T-cell (primary cell): Measurements from ENCODE around the gene VMP1. TPM values are rescaled to one million over a fixed set of nuclear protein-coding genes. Genes with fewer than 3 reads are reported as not detected.
A peak's percentile ranks its signal among the peaks of the same experiment; 100 is the strongest.
"Not testable (repeated sequence)": the region's sequence is repeated elsewhere in the genome, so short reads cannot be mapped to it uniquely, and the experiment has no call there.

Source experiments
- ATAC-seq, 4 experiments: fragments of 200-7000 bp in 3 of 4; fragments of 150-1000 bp in 1 of 4; cut with Tn5 transposase; replicated peaks in 1 of 4; 1 replicate in 3 of 4; 2 replicates in 1 of 4; pipeline ENCODE4 v1.10.0; 2021; ENCODE audit warnings: moderate library complexity in 3 of 4, mild to moderate bottlenecking in 2 of 4, moderate number of reproducible peaks in 1 of 4
- CTCF ChIA-PET, 2 donors: fragments of 300-600 bp; sonication (Branson Sonifier 250); formaldehyde crosslinking; loops; one replicate each; lab custom pipeline; 2022; ENCODE audit warnings: antibody characterized with exemption in 2 of 2; lab: Charles Lee
- POLR2A ChIA-PET, 2 donors: fragments of 300-600 bp; sonication (Branson Sonifier 250); formaldehyde crosslinking; loops; one replicate each; lab custom pipeline; 2022; ENCODE audit warnings: antibody characterized with exemption in 2 of 2; lab: Charles Lee
- DNase-seq, 35 experiments: peaks; one replicate each; pipeline versions ENCODE4 v3.0.0 to v3.0.0-alpha.2; 2013 to 2023
- H3K27ac ChIP-seq: one replicate; pipeline ENCODE4 v1.5.1; 2013; ENCODE audit warnings: low read length
- H3K27me3 ChIP-seq, 2 experiments: replicated peaks in 1 of 2; 1 replicate in 1 of 2; 2 replicates in 1 of 2; pipeline versions ENCODE4 v1.6.1 to v1.7.0; 2013; ENCODE audit warnings: low read length in 1 of 2, mixed read lengths in 1 of 2; ENCODE audit not compliant: control insufficient read depth in 2 of 2, insufficient read depth in 2 of 2; ENCODE audit errors: extremely low read depth in 1 of 2
- H3K36me3 ChIP-seq, 2 donors: 1 replicate in 1 of 2; 2 replicates in 1 of 2; pipeline versions ENCODE4 v1.6.1 to v1.7.0; 2013; ENCODE audit warnings: low read length in 1 of 2; ENCODE audit not compliant: control insufficient read depth in 2 of 2, insufficient read depth in 1 of 2; ENCODE audit errors: extremely low read depth in 1 of 2
- H3K4me1 ChIP-seq, 2 experiments: 1 replicate in 1 of 2; 2 replicates in 1 of 2; pipeline versions ENCODE4 v1.6.1 to v1.7.0; 2013; ENCODE audit warnings: low read length in 2 of 2, mixed read lengths in 1 of 2; ENCODE audit not compliant: insufficient read depth in 2 of 2, control insufficient read depth in 1 of 2; ENCODE audit errors: extremely low read depth in 1 of 2
- H3K4me3 ChIP-seq, 2 donors: 1 replicate in 1 of 2; 2 replicates in 1 of 2; pipeline versions ENCODE4 v1.5.1 to v1.7.0; 2013; ENCODE audit warnings: mild to moderate bottlenecking in 2 of 2, low read length in 1 of 2, moderate library complexity in 1 of 2; ENCODE audit not compliant: control insufficient read depth in 1 of 2; ENCODE audit errors: extremely low read depth in 1 of 2
- H3K9me3 ChIP-seq: 2 replicates; pipeline ENCODE4 v1.7.0; 2013
- H3K27ac Mint-ChIP-seq, 2 donors: one replicate each; pipeline ENCODE4 v1.8.0; 2020 to 2021; ENCODE audit warnings: mild to moderate bottlenecking in 2 of 2, mixed read lengths in 2 of 2
- H3K27me3 Mint-ChIP-seq, 2 donors: one replicate each; pipeline ENCODE4 v1.8.0; 2021 to 2022; ENCODE audit warnings: mixed read lengths in 2 of 2
- H3K36me3 Mint-ChIP-seq: one replicate; pipeline ENCODE4 v1.8.0; 2021; ENCODE audit warnings: mixed read lengths
- H3K4me1 Mint-ChIP-seq, 3 donors: one replicate each; pipeline ENCODE4 v1.8.0; 2020 to 2022; ENCODE audit warnings: mixed read lengths in 3 of 3, mild to moderate bottlenecking in 1 of 3
- H3K4me3 Mint-ChIP-seq, 3 donors: one replicate each; pipeline ENCODE4 v1.8.0; 2020 to 2022; ENCODE audit warnings: mild to moderate bottlenecking in 3 of 3, mixed read lengths in 3 of 3, moderate library complexity in 3 of 3
- H3K9me3 Mint-ChIP-seq, 3 donors: one replicate each; pipeline ENCODE4 v1.8.0; 2020 to 2022; ENCODE audit warnings: mixed read lengths in 3 of 3
- WGBS: methylation state at CpG from one replicate; pipeline ENCODE4 v1.1.5; 2013; ENCODE audit warnings: missing lambda C conversion rate; ENCODE audit not compliant: insufficient coverage; 5-methylcytosine and 5-hydroxymethylcytosine counted together
- total RNA-seq, 35 experiments: library from RNA in 6 of 35; stranded (reverse) in 6 of 35; fragments of 120-200 nt in 1 of 35; gene quantifications; one replicate each; pipeline versions ENCODE4 v1.2.1 to v1.2.4 and lab custom pipeline; 2013 to 2026

VMP1 gene
- total RNA-seq, 5 donors from 2014 or later (not counting 1 experiment from before 2014, with no cell fraction given), result 93.7 to 104 (median 97.6) TPM

- ChIA-PET POLR2A (interaction anchor here (0.5 to 1.0 kb wide), 5 partner anchors 13 to 806 kb away, joined by 3 to 7 read pairs (median 3); no protein-coding TSS in a partner anchor), CTCF (interaction anchor here in 1 of 2 donors (0.5 to 2.6 kb wide), 9 partner anchors 16 to 1154 kb away, joined by 3 to 10 read pairs (median 4); no protein-coding TSS in a partner anchor)
- not testable (repeated sequence) for H3K27ac ChIP-seq, H3K4me3 Mint-ChIP-seq, H3K27me3 Mint-ChIP-seq, H3K27me3 ChIP-seq, H3K36me3 ChIP-seq, ATAC-seq, DNase-seq, H3K9me3 Mint-ChIP-seq, H3K4me3 ChIP-seq, H3K9me3 ChIP-seq, H3K36me3 Mint-ChIP-seq
- H3K27ac Mint-ChIP-seq, result peak overlapping the region; percentile 39 to 65
- H3K4me1 Mint-ChIP-seq, result peaks cover 26 to 42% (median 29%) of the 10 kb centered on the region in 3 donors
- peaks cover 0 to 25% of the 10 kb centered on the region in 2 experiments for H3K4me1 ChIP-seq
- WGBS, result 100% methylated on average over 1 of the region's 10 CpGs
These were observed 146.7 kb downstream of the VMP1 start for GRCh38 chr17:59853919-59854729.

GRCh38 chr17:59856859-59857794 is 149.7 kb downstream of the VMP1 start:
- Histone ChIP-seq H3K27me3 (no peaks in the 10 kb centered on the region), H3K9me3 (no peaks in the 10 kb centered on the region), H3K4me3 (no peak overlapping the region), H3K36me3 (peaks cover 0 to 21% of the 10 kb centered on the region in 2 donors), H3K4me1 (peaks cover 0 to 16% of the 10 kb centered on the region in 2 experiments), H3K27ac (no peak overlapping the region)
- Mint-ChIP-seq H3K4me1 (peaks cover 15 to 35% (median 20%) of the 10 kb centered on the region in 3 donors), H3K27me3 (no peaks in the 10 kb centered on the region), H3K4me3 (no peak overlapping the region), H3K36me3 (peaks cover 7% of the 10 kb centered on the region), H3K27ac (peak overlapping the region; percentile 10 to 35), H3K9me3 (no peaks in the 10 kb centered on the region)
- DNase-seq (no peak), ATAC-seq (no peak)
- ChIA-PET CTCF (interaction anchor here (0.6 to 1.7 kb wide), 5 partner anchors 8 to 544 kb away, joined by 3 to 8 read pairs (median 5); no protein-coding TSS in a partner anchor), POLR2A (interaction anchor here (0.5 to 1.0 kb wide), 7 partner anchors 14 to 105 kb away, joined by 3 to 10 read pairs (median 4); no protein-coding TSS in a partner anchor)
- WGBS, result 100% methylated on average over 2 of the region's 3 CpGs

GRCh38 chr17:59858167-59858816 is 150.8 kb downstream of the VMP1 start:
- Histone ChIP-seq H3K27me3 (no peaks in the 10 kb centered on the region), H3K9me3 (no peaks in the 10 kb centered on the region), H3K4me1 (peaks cover 0 to 8% of the 10 kb centered on the region in 2 experiments), H3K36me3 (peaks cover 5 to 29% of the 10 kb centered on the region in 2 donors), H3K4me3 (no peak overlapping the region), H3K27ac (no peak overlapping the region)
- Mint-ChIP-seq H3K4me3 (no peak overlapping the region), H3K4me1 (peaks cover 5 to 24% (median 9%) of the 10 kb centered on the region in 3 donors), H3K9me3 (no peaks in the 10 kb centered on the region), H3K36me3 (peaks cover 11% of the 10 kb centered on the region), H3K27me3 (no peaks in the 10 kb centered on the region), H3K27ac (peak overlapping the region; percentile 35 to 52)
- ATAC-seq, result no peak
- DNase-seq, result no peak
- CTCF ChIA-PET, result interaction anchor here (0.6 to 1.7 kb wide), 6 partner anchors 10 to 603 kb away, joined by 3 to 15 read pairs (median 4); no protein-coding TSS in a partner anchor
- WGBS, result no CpG with 5 or more reads among the region's 5 CpGs
- POLR2A ChIA-PET, result interaction anchor here (0.5 to 1.0 kb wide), 7 partner anchors 21 to 151 kb away, joined by 3 to 13 read pairs (median 3); partner anchors contain the start of gene PTRH2 (in 1 of the 2)

GRCh38 chr17:59858932-59859331 is 151.5 kb downstream of the VMP1 start:
- H3K27ac Mint-ChIP-seq, result peak overlapping the region; percentile 61 to 75
- Histone ChIP-seq H3K27me3 (no peaks in the 10 kb centered on the region), H3K9me3 (no peaks in the 10 kb centered on the region), H3K27ac (no peak overlapping the region), H3K36me3 (peaks cover 7 to 33% of the 10 kb centered on the region in 2 donors), H3K4me3 (no peak overlapping the region), H3K4me1 (peaks cover 0 to 2% of the 10 kb centered on the region in 2 experiments)
- ATAC-seq, result no peak
- H3K4me1 Mint-ChIP-seq, result peaks cover 0 to 18% (median 6%) of the 10 kb centered on the region in 3 donors
- ChIA-PET CTCF (interaction anchor here (0.6 to 1.7 kb wide), 15 partner anchors 11 to 602 kb away, joined by 3 to 15 read pairs (median 4); no protein-coding TSS in a partner anchor), POLR2A (interaction anchor here (0.6 to 1.2 kb wide), 8 partner anchors 21 to 152 kb away, joined by 3 to 13 read pairs (median 3); partner anchors contain the start of gene PTRH2 (in 1 of the 2))
- DNase-seq, result no peak
- no peaks in the 10 kb centered on the region for H3K27me3 Mint-ChIP-seq
- WGBS, result no CpG with 5 or more reads among the region's 3 CpGs
- H3K9me3 Mint-ChIP-seq, result no peaks in the 10 kb centered on the region
- peaks cover 11% of the 10 kb centered on the region for H3K36me3 Mint-ChIP-seq
- no peak overlapping the region for H3K4me3 Mint-ChIP-seq

GRCh38 chr17:59859444-59860025 is 152.1 kb downstream of the VMP1 start:
- WGBS, result no CpG with 5 or more reads among the region's 2 CpGs
- peak; percentile 51 to 64 (median 58) for ATAC-seq
- Histone ChIP-seq H3K4me1 (no peaks in the 10 kb centered on the region), H3K27ac (no peak overlapping the region), H3K36me3 (peaks cover 7 to 37% of the 10 kb centered on the region in 2 donors), H3K4me3 (no peak overlapping the region), H3K27me3 (no peaks in the 10 kb centered on the region), H3K9me3 (no peaks in the 10 kb centered on the region)
- peaks cover 0 to 18% (median 6%) of the 10 kb centered on the region in 3 donors for H3K4me1 Mint-ChIP-seq
- H3K36me3 Mint-ChIP-seq, result peaks cover 11% of the 10 kb centered on the region
- no peaks in the 10 kb centered on the region for H3K27me3 Mint-ChIP-seq
- DNase-seq, result peak in 2 of 35 experiments; percentile 5 to 66
- H3K4me3 Mint-ChIP-seq, result no peak overlapping the region
- ChIA-PET CTCF (interaction anchor here (0.6 to 1.7 kb wide), 18 partner anchors 12 to 345 kb away, joined by 3 to 15 read pairs (median 4); no protein-coding TSS in a partner anchor), POLR2A (interaction anchor here (0.7 to 1.2 kb wide), 4 partner anchors 73 to 106 kb away, joined by 3 to 4 read pairs (median 3); no protein-coding TSS in a partner anchor)
- H3K27ac Mint-ChIP-seq, result peak overlapping the region; percentile 61 to 75
- no peaks in the 10 kb centered on the region for H3K9me3 Mint-ChIP-seq
